Stimulated activated CD8-positive, alpha-beta memory T cell treated with anti-CD3 and anti-CD28 coated beads, Interleukin-2, amount 100 ng/mL, for 48 hours (primary cell): ENCODE results near the gene MLH1.

ENCODE experiments used
- DNase-seq, 2 donors: peaks; one replicate each; pipeline ENCODE4 v3.0.0-alpha.2; 2020; ENCODE audit warnings: low read depth in 2 of 2

Gene MLH1

GRCh38 chr3:37093481-37093880 is 100.2 kb downstream of the MLH1 start:
- DNase-seq = no peak

- no peak for DNase-seq
These were observed 101.3 kb downstream of the MLH1 start for GRCh38 chr3:37094636-37095035.

GRCh38 chr3:37096288-37096687 is 103.0 kb downstream of the MLH1 start:
- no peak for DNase-seq

- DNase-seq = no peak
These were observed 103.7 kb downstream of the MLH1 start for GRCh38 chr3:37096975-37097374.

GRCh38 chr3:37097776-37098175 is 104.5 kb downstream of the MLH1 start:
- no peak for DNase-seq

GRCh38 chr3:37098884-37099283 is 105.6 kb downstream of the MLH1 start:
- no peak for DNase-seq

- DNase-seq = no peak
These were observed 106.2 kb downstream of the MLH1 start for GRCh38 chr3:37099469-37099868.

GRCh38 chr3:37100411-37100810 is 107.1 kb downstream of the MLH1 start:
- DNase-seq = no peak
